OCI-LY7 (cell line): ENCODE measurements around the gene WLS. TPM values are rescaled to one million over a fixed set of nuclear protein-coding genes. Genes with fewer than 3 reads are reported as not detected.

Experiments
- BruUV-seq: library from RNA; stranded (reverse); fragments of 400-500 nt; replicated peaks from 2 replicates; lab custom pipeline; 2021; lab: Mats Ljungman, UMichigan
- CTCF ChIA-PET: fragments of 300-600 bp; sonication (Branson Sonifier 250); formaldehyde crosslinking; loops from one replicate; lab custom pipeline; 2022; ENCODE audit warnings: antibody characterized with exemption; ENCODE audit not compliant: unreplicated experiment; lab: Charles Lee
- POLR2A ChIA-PET: fragments of 300-600 bp; sonication (Branson Sonifier 250); formaldehyde crosslinking; loops from one replicate; lab custom pipeline; 2022; ENCODE audit warnings: antibody characterized with exemption; lab: Charles Lee
- DNase-seq: peaks from one replicate; pipeline ENCODE4 v3.0.0-alpha.2; 2015; ENCODE audit warnings: low spot score
- H2AFZ ChIP-seq: fragments of 200-600 bp; sonication (generic), shearing (Covaris generic); 2 replicates; pipeline ENCODE4 v1.6.1; 2014; ENCODE audit warnings: mild to moderate bottlenecking, antibody characterized with exemption, low read length, moderate library complexity
- H3K27ac ChIP-seq: fragments of 200-600 bp; sonication (generic); 2 replicates; pipeline ENCODE4 v1.5.1; 2014; ENCODE audit warnings: mixed run types, low read depth, mild to moderate bottlenecking, moderate library complexity, low read length, inconsistent platforms; ENCODE audit not compliant: poor library complexity, severe bottlenecking
- H3K36me3 ChIP-seq: fragments of 200-600 bp; sonication (generic); 2 replicates; pipeline ENCODE4 v1.6.1; 2014; ENCODE audit warnings: mild to moderate bottlenecking, antibody characterized with exemption, low read length, moderate library complexity, mixed read lengths; ENCODE audit not compliant: insufficient read depth
- H3K4me1 ChIP-seq: fragments of 200-600 bp; sonication (generic); 2 replicates; pipeline ENCODE4 v1.5.1; 2014; ENCODE audit warnings: mild to moderate bottlenecking, low read length; ENCODE audit not compliant: insufficient read depth, poor library complexity, severe bottlenecking
- H3K4me2 ChIP-seq: fragments of 200-600 bp; sonication (generic); 2 replicates; pipeline ENCODE4 v1.6.1; 2014; ENCODE audit warnings: mild to moderate bottlenecking, low read length
- H3K4me3 ChIP-seq: fragments of 200-600 bp; sonication (generic); 2 replicates; pipeline ENCODE4 v1.5.1; 2014; ENCODE audit warnings: mild to moderate bottlenecking, low read depth, low read length; ENCODE audit not compliant: poor library complexity, severe bottlenecking
- H3K79me2 ChIP-seq: fragments of 200-600 bp; sonication (generic); 2 replicates; pipeline ENCODE4 v1.6.1; 2016; ENCODE audit warnings: low read depth, mild to moderate bottlenecking, low read length, moderate library complexity, mixed read lengths; ENCODE audit not compliant: insufficient read depth
- H3K9me2 ChIP-seq: fragments of 200-600 bp; sonication (generic); 2 replicates; pipeline ENCODE4 v1.6.1; 2016; ENCODE audit warnings: mild to moderate bottlenecking, low read length, mixed read lengths; ENCODE audit not compliant: insufficient read depth
- H3K9me3 ChIP-seq: fragments of 200-600 bp; sonication (generic); 2 replicates; pipeline ENCODE4 v1.6.1; 2014; ENCODE audit warnings: mild to moderate bottlenecking, mixed run types, low read length, mixed read lengths
- H4K20me1 ChIP-seq: fragments of 200-600 bp; sonication (generic); 2 replicates; pipeline ENCODE4 v1.6.1; 2014; ENCODE audit warnings: mild to moderate bottlenecking, antibody characterized with exemption, low read length, moderate library complexity, mixed read lengths; ENCODE audit not compliant: insufficient read depth
- EZH2phosphoT487 ChIP-seq: fragments of 200-600 bp; sonication (generic); IDR thresholded peaks from 2 replicates; pipeline ENCODE4 v1.6.1; 2018; ENCODE audit warnings: low read depth, borderline replicate concordance, mild to moderate bottlenecking, mixed run types, antibody characterized with exemption, low read length, moderate library complexity, mixed read lengths
- intact Hi-C: fragments of 100-400 bp; cut with micrococcal nuclease; formaldehyde crosslinking; loops from one replicate; pipeline ENCODE4 v1.10.0; 2022; ENCODE audit not compliant: unreplicated experiment
- total RNA-seq, 2 experiments: library from RNA; depleted of rRNA in 1 of 2; stranded (reverse); fragments of >200 nt in 1 of 2; shearing (Covaris generic) in 1 of 2; gene quantifications; 2 replicates each; pipeline ENCODE4 v1.2.3, GENCODE V29; 2014 to 2022
- TF ChIP-seq, protein P1 (sequence below): fragments of 200-600 bp; sonication (generic); conservative IDR thresholded peaks from 2 replicates; pipeline ENCODE4 v1.5.1; 2014; ENCODE audit warnings: mild to moderate bottlenecking, antibody characterized with exemption, low read length, moderate library complexity, mixed read lengths

The WLS gene
- total RNA-seq, 2 experiments from 2014 or later, result not detected

DNA sequence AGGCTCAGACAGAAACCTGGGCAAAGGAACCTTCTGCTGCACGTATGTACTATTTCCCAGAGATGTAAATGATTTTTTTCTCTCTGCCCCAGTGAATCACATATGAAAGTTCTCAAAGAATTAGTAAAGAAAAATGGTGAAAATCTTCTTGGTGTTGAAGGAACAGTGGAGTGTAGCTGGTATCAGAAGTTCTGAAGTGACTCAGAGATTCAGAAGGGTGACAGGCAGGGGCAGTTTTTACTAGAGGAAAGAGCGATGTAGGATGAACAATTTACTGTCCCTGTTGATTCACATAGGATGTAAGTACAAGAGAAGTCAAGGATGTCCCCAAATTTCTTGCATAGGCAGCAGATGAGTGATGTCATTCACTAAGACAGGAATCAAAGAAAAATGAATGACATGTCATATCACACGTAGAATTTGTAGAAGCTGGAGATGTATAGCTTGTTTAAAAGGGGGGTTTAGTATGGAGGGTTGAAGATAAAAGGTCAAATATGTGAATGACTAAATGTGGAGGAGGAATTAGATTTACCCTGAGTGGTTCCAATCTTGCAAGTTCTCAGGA is 26.4 kb downstream of the WLS start:
- Histone ChIP-seq H3K4me1 (no peaks in the 10 kb centered on the region), H2AFZ (no peak overlapping the region), H4K20me1 (no peaks in the 10 kb centered on the region), H3K9me2 (no peaks in the 10 kb centered on the region), H3K4me3 (no peak overlapping the region), H3K79me2 (no peaks in the 10 kb centered on the region), H3K36me3 (no peaks in the 10 kb centered on the region), H3K4me2 (no peak overlapping the region), H3K9me3 (no peaks in the 10 kb centered on the region), H3K27ac (no peak overlapping the region)
- POLR2A ChIA-PET, result interaction anchor here (1.5 kb wide), 1 partner anchor 20 kb away, joined by 3 read pairs; no protein-coding TSS in a partner anchor
- no peak for DNase-seq
- intact Hi-C loops, result no loop called here
- CTCF ChIA-PET, result no interaction called here
- TF ChIP-seq EZH2phosphoT487, result no peak
- TF ChIP-seq, protein P1, sequence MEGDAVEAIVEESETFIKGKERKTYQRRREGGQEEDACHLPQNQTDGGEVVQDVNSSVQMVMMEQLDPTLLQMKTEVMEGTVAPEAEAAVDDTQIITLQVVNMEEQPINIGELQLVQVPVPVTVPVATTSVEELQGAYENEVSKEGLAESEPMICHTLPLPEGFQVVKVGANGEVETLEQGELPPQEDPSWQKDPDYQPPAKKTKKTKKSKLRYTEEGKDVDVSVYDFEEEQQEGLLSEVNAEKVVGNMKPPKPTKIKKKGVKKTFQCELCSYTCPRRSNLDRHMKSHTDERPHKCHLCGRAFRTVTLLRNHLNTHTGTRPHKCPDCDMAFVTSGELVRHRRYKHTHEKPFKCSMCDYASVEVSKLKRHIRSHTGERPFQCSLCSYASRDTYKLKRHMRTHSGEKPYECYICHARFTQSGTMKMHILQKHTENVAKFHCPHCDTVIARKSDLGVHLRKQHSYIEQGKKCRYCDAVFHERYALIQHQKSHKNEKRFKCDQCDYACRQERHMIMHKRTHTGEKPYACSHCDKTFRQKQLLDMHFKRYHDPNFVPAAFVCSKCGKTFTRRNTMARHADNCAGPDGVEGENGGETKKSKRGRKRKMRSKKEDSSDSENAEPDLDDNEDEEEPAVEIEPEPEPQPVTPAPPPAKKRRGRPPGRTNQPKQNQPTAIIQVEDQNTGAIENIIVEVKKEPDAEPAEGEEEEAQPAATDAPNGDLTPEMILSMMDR, result no peak
- BruUV-seq, result no TSS peak

DNA sequence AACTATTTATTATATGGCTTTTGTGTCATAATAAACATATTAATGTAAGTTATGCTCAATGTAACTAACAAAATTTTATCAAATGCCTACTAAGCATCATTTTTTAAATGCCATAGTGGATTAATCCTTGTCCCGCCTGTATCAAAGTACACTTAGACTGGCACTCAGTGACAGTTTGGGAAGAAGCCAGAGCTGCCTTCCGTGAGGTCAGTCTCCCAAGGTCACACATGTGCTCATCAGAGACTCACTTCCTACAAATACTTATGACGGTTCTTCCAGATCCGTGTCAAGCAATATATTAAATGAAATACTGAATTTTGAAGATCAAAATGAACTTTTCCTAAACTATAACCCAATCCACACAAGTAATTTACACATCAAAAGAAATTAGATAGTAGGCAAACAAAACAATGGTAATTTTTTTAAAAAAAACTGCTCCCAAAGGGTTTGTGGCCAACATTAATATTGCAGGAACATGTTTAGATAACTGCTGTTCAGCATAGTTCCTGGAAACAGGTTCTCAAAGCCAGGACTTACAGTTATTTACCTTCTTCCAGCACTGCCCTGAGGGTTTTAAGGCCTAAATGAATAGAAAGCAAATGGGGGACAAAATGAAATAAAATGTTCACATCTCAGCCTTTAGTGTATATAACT is 27.2 kb downstream of the WLS start:
- no TSS peak for BruUV-seq
- POLR2A ChIA-PET, result no interaction called here

More for the DNA sequence above, 27.2 kb downstream of the WLS start:
- Histone ChIP-seq H2AFZ (no peak overlapping the region), H3K4me3 (no peak overlapping the region), H4K20me1 (no peaks in the 10 kb centered on the region), H3K27ac (no peak overlapping the region), H3K4me2 (no peak overlapping the region), H3K9me3 (no peaks in the 10 kb centered on the region), H3K9me2 (no peaks in the 10 kb centered on the region), H3K4me1 (no peaks in the 10 kb centered on the region), H3K36me3 (no peaks in the 10 kb centered on the region), H3K79me2 (no peaks in the 10 kb centered on the region)
- TF ChIP-seq EZH2phosphoT487, result no peak
- TF ChIP-seq, protein P1, result no peak
- CTCF ChIA-PET, result no interaction called here
- intact Hi-C loops, result no loop called here
- DNase-seq, result no peak
